Measurements from ENCODE around the gene DAB2IP. TPM values are rescaled to one million over a fixed set of nuclear protein-coding genes. Genes with fewer than 3 reads are reported as not detected.
A peak's percentile ranks its signal among the peaks of the same experiment; 100 is the strongest.

The DAB2IP gene
- total RNA-seq, 1 donor from 2014 or later, result 41.7 TPM

- Mint-ChIP-seq H3K27me3 (ENCODE audit: low read depth, unreplicated experiment) (no peaks in the 10 kb centered on the region), H3K4me1 (ENCODE audit: low read depth, unreplicated experiment) (peaks cover 40% of the 10 kb centered on the region), H3K36me3 (ENCODE audit: low read depth, unreplicated experiment) (peaks cover 2% of the 10 kb centered on the region), H3K9me3 (ENCODE audit: unreplicated experiment) (no peaks in the 10 kb centered on the region), H3K4me3 (ENCODE audit: unreplicated experiment) (no peak overlapping the region), H3K27ac (ENCODE audit: unreplicated experiment) (peak overlapping the region; percentile 48)
- H3K9ac ChIP-seq (ENCODE audit: low read length), result peak overlapping the region; percentile 72
- H3K27me3 ChIP-seq (ENCODE audit: insufficient read depth, low read length), result no peaks in the 10 kb centered on the region
- H3K4me1 ChIP-seq (ENCODE audit: insufficient read depth, low read length), result peaks cover 41% of the 10 kb centered on the region
- FAIRE-seq (no peak), DNase-seq (ENCODE audit: low read depth) (no peak)
- TF ChIP-seq EZH2 (IDR thresholded peaks at IDR 0.05; ENCODE audit: insufficient read depth, low read length), result no peak
- TF ChIP-seq, protein P1, sequence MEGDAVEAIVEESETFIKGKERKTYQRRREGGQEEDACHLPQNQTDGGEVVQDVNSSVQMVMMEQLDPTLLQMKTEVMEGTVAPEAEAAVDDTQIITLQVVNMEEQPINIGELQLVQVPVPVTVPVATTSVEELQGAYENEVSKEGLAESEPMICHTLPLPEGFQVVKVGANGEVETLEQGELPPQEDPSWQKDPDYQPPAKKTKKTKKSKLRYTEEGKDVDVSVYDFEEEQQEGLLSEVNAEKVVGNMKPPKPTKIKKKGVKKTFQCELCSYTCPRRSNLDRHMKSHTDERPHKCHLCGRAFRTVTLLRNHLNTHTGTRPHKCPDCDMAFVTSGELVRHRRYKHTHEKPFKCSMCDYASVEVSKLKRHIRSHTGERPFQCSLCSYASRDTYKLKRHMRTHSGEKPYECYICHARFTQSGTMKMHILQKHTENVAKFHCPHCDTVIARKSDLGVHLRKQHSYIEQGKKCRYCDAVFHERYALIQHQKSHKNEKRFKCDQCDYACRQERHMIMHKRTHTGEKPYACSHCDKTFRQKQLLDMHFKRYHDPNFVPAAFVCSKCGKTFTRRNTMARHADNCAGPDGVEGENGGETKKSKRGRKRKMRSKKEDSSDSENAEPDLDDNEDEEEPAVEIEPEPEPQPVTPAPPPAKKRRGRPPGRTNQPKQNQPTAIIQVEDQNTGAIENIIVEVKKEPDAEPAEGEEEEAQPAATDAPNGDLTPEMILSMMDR (IDR thresholded peaks at IDR 0.05; ENCODE audit: insufficient read depth, low read depth, low read length), result no peak
- H3K79me2 ChIP-seq (ENCODE audit: insufficient read depth, low read length), result peaks cover 44% of the 10 kb centered on the region
- no peak overlapping the region for H2AFZ ChIP-seq (ENCODE audit: low read depth, low read length)
- H4K20me1 ChIP-seq (ENCODE audit: insufficient read depth, low read length), result peaks cover 72% of the 10 kb centered on the region
- H3K4me2 ChIP-seq (ENCODE audit: low read length), result peak overlapping the region; percentile 83
- H3K4me3 ChIP-seq (ENCODE audit: insufficient read depth, low read depth, low read length), result no peak overlapping the region
- H3K36me3 ChIP-seq (ENCODE audit: insufficient read depth, low read length), result no peaks in the 10 kb centered on the region
- H3K9me3 ChIP-seq (ENCODE audit: insufficient read depth, low read depth, low read length), result no peaks in the 10 kb centered on the region
- H3K27ac ChIP-seq (ENCODE audit: low read depth, low read length), result no peak overlapping the region
These were observed 91.5 kb downstream of the DAB2IP start for GRCh38 chr9:121742923-121743322.

DNA sequence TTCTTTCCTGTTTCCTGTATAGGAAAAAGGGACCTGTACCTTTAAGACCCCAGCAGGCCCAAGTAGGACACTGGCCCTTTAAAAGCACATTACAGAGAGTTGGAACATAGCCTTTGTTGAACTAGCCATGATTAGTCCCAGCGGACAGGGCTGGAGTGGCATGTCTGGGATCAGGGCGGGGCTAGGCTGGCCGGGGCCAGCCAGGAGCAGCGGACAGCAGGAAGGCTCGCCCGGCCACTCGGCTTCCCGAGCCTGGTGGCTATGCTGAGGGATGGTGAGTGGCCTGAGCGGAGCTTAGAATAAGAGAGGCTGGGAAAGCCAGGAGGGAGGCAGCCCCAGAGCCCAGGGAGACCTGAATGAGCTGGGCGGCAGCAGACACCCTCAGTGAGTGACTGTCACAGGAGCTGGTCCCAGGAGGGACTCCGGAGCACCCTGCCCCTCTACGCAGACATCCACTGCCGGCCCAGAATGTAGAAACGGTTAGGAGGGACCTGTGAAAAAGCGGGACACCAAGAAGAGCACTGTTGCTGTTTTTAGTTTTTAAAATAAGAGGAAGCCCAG, 92.1 kb downstream of the DAB2IP start:
- DNase-seq (ENCODE audit: low read depth) (peak; percentile 75), FAIRE-seq (no peak)
- Histone ChIP-seq H3K4me3 (ENCODE audit: insufficient read depth, low read depth, low read length) (peak overlapping the region; percentile 48), H3K4me1 (ENCODE audit: insufficient read depth, low read length) (peaks cover 47% of the 10 kb centered on the region), H4K20me1 (ENCODE audit: insufficient read depth, low read length) (peaks cover 72% of the 10 kb centered on the region), H3K9me3 (ENCODE audit: insufficient read depth, low read depth, low read length) (no peaks in the 10 kb centered on the region), H3K4me2 (ENCODE audit: low read length) (peak overlapping the region; percentile 83), H3K79me2 (ENCODE audit: insufficient read depth, low read length) (peaks cover 48% of the 10 kb centered on the region), H3K9ac (ENCODE audit: low read length) (peak overlapping the region; percentile 72), H3K27me3 (ENCODE audit: insufficient read depth, low read length) (no peaks in the 10 kb centered on the region), H3K27ac (ENCODE audit: low read depth, low read length) (peak overlapping the region; percentile 51), H2AFZ (ENCODE audit: low read depth, low read length) (peak overlapping the region; percentile 36), H3K36me3 (ENCODE audit: insufficient read depth, low read length) (no peaks in the 10 kb centered on the region)
- Mint-ChIP-seq H3K9me3 (ENCODE audit: unreplicated experiment) (no peaks in the 10 kb centered on the region), H3K4me1 (ENCODE audit: low read depth, unreplicated experiment) (peaks cover 40% of the 10 kb centered on the region), H3K27me3 (ENCODE audit: low read depth, unreplicated experiment) (no peaks in the 10 kb centered on the region), H3K27ac (ENCODE audit: unreplicated experiment) (no peak overlapping the region), H3K36me3 (ENCODE audit: low read depth, unreplicated experiment) (peaks cover 2% of the 10 kb centered on the region), H3K4me3 (ENCODE audit: unreplicated experiment) (no peak overlapping the region)
- TF ChIP-seq EZH2 (IDR thresholded peaks at IDR 0.05; ENCODE audit: insufficient read depth, low read length), result no peak
- TF ChIP-seq, protein P1 (IDR thresholded peaks at IDR 0.05; ENCODE audit: insufficient read depth, low read depth, low read length), result no peak

- Histone ChIP-seq H3K9me3 (ENCODE audit: insufficient read depth, low read depth, low read length) (no peaks in the 10 kb centered on the region), H3K27me3 (ENCODE audit: insufficient read depth, low read length) (no peaks in the 10 kb centered on the region), H4K20me1 (ENCODE audit: insufficient read depth, low read length) (peaks cover 72% of the 10 kb centered on the region), H3K9ac (ENCODE audit: low read length) (peak overlapping the region; percentile 72), H3K4me2 (ENCODE audit: low read length) (peak overlapping the region; percentile 83), H3K36me3 (ENCODE audit: insufficient read depth, low read length) (no peaks in the 10 kb centered on the region), H3K4me3 (ENCODE audit: insufficient read depth, low read depth, low read length) (peak overlapping the region; percentile 48), H3K27ac (ENCODE audit: low read depth, low read length) (peak overlapping the region; percentile 51), H2AFZ (ENCODE audit: low read depth, low read length) (peak overlapping the region; percentile 36), H3K79me2 (ENCODE audit: insufficient read depth, low read length) (peaks cover 53% of the 10 kb centered on the region), H3K4me1 (ENCODE audit: insufficient read depth, low read length) (peaks cover 48% of the 10 kb centered on the region)
- no peaks in the 10 kb centered on the region for H3K27me3 Mint-ChIP-seq (ENCODE audit: low read depth, unreplicated experiment)
- H3K4me1 Mint-ChIP-seq (ENCODE audit: low read depth, unreplicated experiment), result peaks cover 34% of the 10 kb centered on the region
- no peak overlapping the region for H3K4me3 Mint-ChIP-seq (ENCODE audit: unreplicated experiment)
- no peak overlapping the region for H3K27ac Mint-ChIP-seq (ENCODE audit: unreplicated experiment)
- peak; percentile 64 for FAIRE-seq
- H3K36me3 Mint-ChIP-seq (ENCODE audit: low read depth, unreplicated experiment), result peaks cover 2% of the 10 kb centered on the region
- no peaks in the 10 kb centered on the region for H3K9me3 Mint-ChIP-seq (ENCODE audit: unreplicated experiment)
- DNase-seq (ENCODE audit: low read depth), result peak; percentile 35
- TF ChIP-seq EZH2 (IDR thresholded peaks at IDR 0.05; ENCODE audit: insufficient read depth, low read length), result no peak
- TF ChIP-seq, protein P1 (IDR thresholded peaks at IDR 0.05; ENCODE audit: insufficient read depth, low read depth, low read length), result peak; percentile 20
These were observed 92.7 kb downstream of the DAB2IP start for GRCh38 chr9:121744002-121744686.
